SKM-1 treated with dmso at 0.1 percent for 144 hours (cell line): ENCODE data around the gene RNF114.
"Not testable (repeated sequence)": the region's sequence is repeated elsewhere in the genome, so short reads cannot be mapped to it uniquely, and the experiment has no call there.

Experiments
- DNase-seq: peaks from one replicate; lab custom pipeline; 2025; ENCODE audit not compliant: unreplicated experiment; lab: John Stamatoyannopoulos, UW

Gene RNF114

GRCh38 chr20:49984426-49985153 is 48.4 kb downstream of the RNF114 start:
- DNase-seq, result no peak

- DNase-seq, result no peak
These were observed 49.0 kb downstream of the RNF114 start for GRCh38 chr20:49985157-49985556.

GRCh38 chr20:49985617-49986016 is 49.4 kb downstream of the RNF114 start:
- no peak for DNase-seq

GRCh38 chr20:49986049-49986448 is 49.9 kb downstream of the RNF114 start:
- no peak for DNase-seq

- DNase-seq, result no peak
These were observed 51.0 kb downstream of the RNF114 start for GRCh38 chr20:49987015-49987867.

GRCh38 chr20:49987868-49988690 is 51.9 kb downstream of the RNF114 start:
- DNase-seq, result no peak

GRCh38 chr20:49989234-49990065 is 53.3 kb downstream of the RNF114 start:
- DNase-seq, result no peak

- DNase-seq, result no peak
These were observed 54.1 kb downstream of the RNF114 start for GRCh38 chr20:49990271-49990720.

GRCh38 chr20:49993301-49993751 is 57.1 kb downstream of the RNF114 start:
- DNase-seq, result peak; percentile 49

- no peak for DNase-seq
These were observed 59.4 kb downstream of the RNF114 start for GRCh38 chr20:49995586-49995985.

GRCh38 chr20:49998478-49999188 is 62.4 kb downstream of the RNF114 start:
- DNase-seq, result not testable (repeated sequence)

GRCh38 chr20:49999329-49999728 is 63.1 kb downstream of the RNF114 start:
- no peak for DNase-seq

GRCh38 chr20:50000548-50001222 is 64.5 kb downstream of the RNF114 start:
- DNase-seq, result peak; percentile 24

- DNase-seq, result no peak
These were observed 65.7 kb downstream of the RNF114 start for GRCh38 chr20:50001784-50002311.

- DNase-seq, result peak; percentile 95
These were observed 67.1 kb downstream of the RNF114 start for GRCh38 chr20:50003253-50003656.
